ENCODE data around the gene TDRD5. TPM values are rescaled to one million over a fixed set of nuclear protein-coding genes. Genes with fewer than 3 reads are reported as not detected.

TDRD5 gene
- total RNA-seq, 1 experiment from 2014 or later: not detected

DNA sequence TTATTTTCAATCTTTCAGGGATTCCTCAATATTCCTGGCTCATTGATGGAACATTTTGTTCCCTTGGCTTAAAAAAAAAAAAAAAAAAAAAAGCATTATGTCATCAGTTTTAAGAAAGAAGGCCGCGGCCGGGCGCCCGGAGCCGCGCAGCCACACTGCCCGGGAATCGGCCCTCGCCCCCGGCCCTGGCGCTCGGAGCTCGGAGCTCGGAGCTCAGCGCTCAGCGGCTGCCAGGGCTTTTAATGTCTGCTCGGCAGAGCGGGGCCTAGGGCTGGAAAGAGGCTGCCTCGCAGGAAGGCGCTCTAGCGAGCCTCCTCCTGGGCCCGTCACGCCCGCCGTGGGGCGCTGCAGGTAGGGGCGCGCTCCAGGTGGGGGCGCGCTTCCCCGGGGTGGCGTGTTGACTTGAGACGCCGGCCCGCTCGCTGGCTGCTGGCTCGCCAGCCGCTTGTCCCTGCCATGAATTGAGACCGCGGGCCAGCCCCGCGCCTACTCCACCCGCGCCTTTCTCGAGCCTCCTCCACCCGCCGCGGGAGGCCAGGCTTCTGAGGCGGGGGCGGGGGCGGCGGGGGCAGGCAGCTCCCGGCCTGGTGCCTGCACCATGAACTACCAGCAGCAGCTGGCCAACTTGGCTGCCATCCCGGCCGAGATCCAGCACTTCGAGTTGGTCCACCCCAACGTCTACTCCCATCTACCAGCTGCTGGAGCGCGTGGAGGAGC lies 5.4 kb upstream of the TDRD5 start:
- no peaks in the 10 kb centered on the region for H3K9me3 ChIP-seq (replicated peaks)
- H3K27ac ChIP-seq: no peak overlapping the region
- no peaks in the 10 kb centered on the region for H3K4me1 ChIP-seq
- peak; percentile 22 to 51 for DNase-seq
- no peaks in the 10 kb centered on the region for H3K36me3 ChIP-seq
- H3K4me3 ChIP-seq: peak overlapping the region; percentile 36
- no peaks in the 10 kb centered on the region for H3K27me3 ChIP-seq

DNA sequence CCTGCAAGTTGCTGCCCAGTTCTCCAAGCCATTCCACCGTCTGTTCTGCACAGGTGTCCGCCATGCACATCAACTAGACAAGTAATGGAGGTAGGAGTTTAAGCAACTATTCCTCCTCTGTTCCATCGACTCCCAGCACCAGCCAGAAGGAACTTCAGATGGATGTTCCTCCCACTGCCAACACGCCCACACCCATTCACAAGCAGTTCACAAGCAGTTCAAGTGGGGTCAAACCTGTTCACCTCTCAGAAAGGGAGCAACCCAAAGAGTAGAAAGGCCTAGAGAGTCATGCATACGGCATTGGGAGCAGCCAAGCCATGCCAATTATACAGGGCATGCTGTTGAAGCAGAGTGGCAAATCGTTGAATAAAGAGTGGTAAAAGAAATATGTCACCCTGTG lies 4.3 kb upstream of the TDRD5 start:
- H3K27me3 ChIP-seq: no peaks in the 10 kb centered on the region
- DNase-seq: no peak
- H3K9me3 ChIP-seq (replicated peaks): no peaks in the 10 kb centered on the region
- H3K4me1 ChIP-seq: no peaks in the 10 kb centered on the region
- no peak overlapping the region for H3K27ac ChIP-seq
- H3K36me3 ChIP-seq: no peaks in the 10 kb centered on the region
- no peak overlapping the region for H3K4me3 ChIP-seq

DNA sequence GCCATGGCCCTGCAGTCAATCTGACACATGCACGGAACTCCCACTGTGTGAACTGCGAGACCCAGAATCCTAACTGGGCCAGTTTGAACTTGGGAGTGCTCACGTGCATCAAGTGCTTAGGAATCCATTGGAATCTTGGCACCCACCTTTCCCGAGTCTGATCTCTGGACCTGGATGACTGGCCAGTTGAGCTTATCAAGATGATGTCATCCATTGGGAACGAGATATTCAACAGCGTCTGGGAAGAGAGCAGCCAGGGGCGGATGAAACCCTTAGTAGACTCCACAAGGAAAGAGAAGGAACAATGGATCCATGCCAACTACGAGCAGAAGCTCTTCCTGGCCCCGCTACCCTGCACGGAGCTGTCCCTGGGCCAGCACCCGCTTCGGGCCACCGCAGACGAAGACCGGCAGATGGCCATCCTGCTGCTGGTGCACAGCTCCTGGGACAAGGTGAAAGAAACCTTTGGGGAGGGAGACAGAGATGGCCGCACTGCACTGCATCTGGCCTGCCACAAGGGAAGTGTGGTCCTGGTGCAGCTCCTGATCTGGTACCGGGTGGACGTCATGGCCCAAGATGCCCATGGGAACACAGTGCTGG lies 3.1 kb upstream of the TDRD5 start:
- H3K4me3 ChIP-seq: no peak overlapping the region
- H3K36me3 ChIP-seq: no peaks in the 10 kb centered on the region
- DNase-seq: no peak
- H3K27ac ChIP-seq: no peak overlapping the region
- H3K4me1 ChIP-seq: no peaks in the 10 kb centered on the region
- H3K27me3 ChIP-seq: no peaks in the 10 kb centered on the region
- H3K9me3 ChIP-seq (replicated peaks): no peaks in the 10 kb centered on the region

DNA sequence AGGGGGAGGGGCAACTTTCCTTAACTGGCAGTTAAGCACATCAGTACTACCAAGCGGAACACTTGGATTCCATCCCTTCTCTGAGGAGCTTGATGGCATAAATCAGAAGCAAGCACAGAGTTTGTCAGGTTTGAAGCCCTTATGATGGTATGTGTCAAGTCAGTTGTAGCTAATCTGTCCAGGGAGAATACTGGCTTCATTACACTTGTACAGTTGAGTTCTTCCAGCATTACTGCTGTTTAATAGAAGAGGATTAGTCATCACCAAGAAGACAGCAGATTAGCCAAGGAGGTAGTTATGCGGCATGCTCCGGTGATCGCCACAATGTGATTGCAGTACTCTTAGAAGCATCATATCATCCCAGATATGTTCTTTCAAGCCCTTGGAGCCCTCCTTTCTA lies 2.1 kb upstream of the TDRD5 start:
- H3K9me3 ChIP-seq (replicated peaks): no peaks in the 10 kb centered on the region
- no peaks in the 10 kb centered on the region for H3K27me3 ChIP-seq
- H3K4me1 ChIP-seq: no peaks in the 10 kb centered on the region
- no peak overlapping the region for H3K27ac ChIP-seq
- H3K4me3 ChIP-seq: no peak overlapping the region
- no peaks in the 10 kb centered on the region for H3K36me3 ChIP-seq
- DNase-seq: no peak

DNA sequence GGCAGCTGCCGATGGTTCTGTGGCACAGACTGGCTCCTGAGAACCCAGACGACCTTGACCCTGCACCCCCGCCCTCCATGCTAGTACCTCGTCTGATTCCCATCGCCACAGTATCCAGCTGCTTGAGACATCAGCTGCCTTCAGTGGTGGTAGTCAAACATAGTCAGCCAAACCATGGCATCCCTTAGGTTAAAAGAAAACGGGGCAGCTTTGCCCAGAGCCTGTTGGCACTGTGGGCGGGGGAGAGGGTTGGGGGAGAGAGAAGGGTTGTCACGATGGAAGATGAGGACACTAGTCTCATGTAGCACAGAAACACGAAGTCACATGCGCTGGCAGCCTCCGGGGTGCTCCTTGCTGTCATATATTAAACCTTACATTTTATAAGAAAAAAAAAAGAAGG lies 961 bp upstream of the TDRD5 start:
- H3K27me3 ChIP-seq: no peaks in the 10 kb centered on the region
- H3K27ac ChIP-seq: no peak overlapping the region
- H3K36me3 ChIP-seq: no peaks in the 10 kb centered on the region
- H3K9me3 ChIP-seq (replicated peaks): no peaks in the 10 kb centered on the region
- H3K4me1 ChIP-seq: no peaks in the 10 kb centered on the region
- H3K4me3 ChIP-seq: no peak overlapping the region
- no peak for DNase-seq

DNA sequence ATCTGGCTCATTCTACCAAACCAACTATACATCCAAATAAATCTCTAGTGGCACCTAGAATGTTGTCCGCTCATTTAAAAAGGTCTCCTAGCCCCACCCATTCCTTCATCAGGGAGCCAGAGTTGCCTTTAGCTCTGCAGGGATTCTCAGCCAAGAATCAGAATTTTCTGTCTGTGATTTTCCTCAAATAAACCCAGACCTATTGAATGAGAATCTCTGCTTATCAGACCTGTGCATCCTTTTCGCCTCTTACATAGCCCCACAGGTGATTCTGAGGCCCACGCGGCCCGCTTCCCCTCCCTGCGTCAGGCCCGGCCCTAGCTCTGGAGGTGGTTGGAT lies 410 bp upstream of the TDRD5 start:
- no peaks in the 10 kb centered on the region for H3K4me1 ChIP-seq
- no peak overlapping the region for H3K27ac ChIP-seq
- no peaks in the 10 kb centered on the region for H3K27me3 ChIP-seq
- H3K36me3 ChIP-seq: no peaks in the 10 kb centered on the region
- no peak for DNase-seq
- no peak overlapping the region for H3K4me3 ChIP-seq
- H3K9me3 ChIP-seq (replicated peaks): no peaks in the 10 kb centered on the region

DNA sequence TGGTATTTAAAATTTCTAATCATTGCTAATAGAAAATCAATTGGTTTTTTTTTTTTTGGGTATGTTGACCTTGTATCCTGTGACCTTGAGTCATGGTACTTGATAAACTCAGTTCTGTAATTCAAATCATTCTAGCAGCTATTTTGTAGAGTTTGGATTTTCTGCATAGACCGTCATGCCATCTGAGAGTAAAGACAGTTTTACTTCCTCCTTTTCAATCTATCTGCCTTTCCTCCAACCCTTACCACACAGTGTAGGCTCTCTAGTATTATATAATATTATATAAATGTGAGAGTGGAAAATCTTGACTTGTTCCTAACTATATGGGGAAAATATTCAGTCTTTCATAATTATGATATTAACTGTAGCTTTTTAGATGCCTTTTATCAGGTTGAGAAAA lies 7.0 kb downstream of the TDRD5 start:
- Histone ChIP-seq H3K4me3 (no peak overlapping the region), H3K9me3 (replicated peaks) (no peaks in the 10 kb centered on the region), H3K27ac (no peak overlapping the region), H3K36me3 (no peaks in the 10 kb centered on the region), H3K4me1 (no peaks in the 10 kb centered on the region), H3K27me3 (no peaks in the 10 kb centered on the region)
- no peak for DNase-seq

DNA sequence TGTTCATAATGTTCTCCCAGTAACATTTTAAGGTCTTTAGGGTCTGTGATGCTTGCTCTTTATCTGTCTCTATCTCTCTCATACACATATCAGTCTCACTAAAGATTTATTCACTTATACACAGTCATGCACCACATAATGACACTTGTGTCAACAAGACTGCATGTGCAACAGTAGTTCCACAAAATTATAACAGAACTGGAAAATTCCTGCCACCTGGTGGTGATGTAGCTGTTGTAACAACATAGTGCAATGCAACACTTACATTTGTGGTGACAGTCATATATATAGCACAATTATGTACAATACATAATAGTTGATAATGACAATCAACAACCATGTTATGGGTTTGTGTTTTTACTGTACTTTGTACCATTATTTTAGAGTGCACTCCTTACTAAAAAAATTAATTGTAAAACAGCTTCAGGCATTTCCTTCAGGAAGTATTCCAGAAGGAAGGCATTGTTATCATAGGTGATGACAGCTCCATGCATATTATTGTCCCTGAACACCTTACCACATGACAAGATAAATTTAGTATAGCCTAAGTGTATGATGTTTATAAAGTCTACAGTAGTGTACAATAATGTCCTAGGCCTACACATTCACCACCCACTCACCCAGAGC lies 8.1 kb downstream of the TDRD5 start:
- Histone ChIP-seq H3K27ac (no peak overlapping the region), H3K4me3 (no peak overlapping the region), H3K36me3 (no peaks in the 10 kb centered on the region), H3K27me3 (no peaks in the 10 kb centered on the region), H3K4me1 (no peaks in the 10 kb centered on the region), H3K9me3 (replicated peaks) (no peaks in the 10 kb centered on the region)
- DNase-seq: peak; percentile 17 to 35

DNA sequence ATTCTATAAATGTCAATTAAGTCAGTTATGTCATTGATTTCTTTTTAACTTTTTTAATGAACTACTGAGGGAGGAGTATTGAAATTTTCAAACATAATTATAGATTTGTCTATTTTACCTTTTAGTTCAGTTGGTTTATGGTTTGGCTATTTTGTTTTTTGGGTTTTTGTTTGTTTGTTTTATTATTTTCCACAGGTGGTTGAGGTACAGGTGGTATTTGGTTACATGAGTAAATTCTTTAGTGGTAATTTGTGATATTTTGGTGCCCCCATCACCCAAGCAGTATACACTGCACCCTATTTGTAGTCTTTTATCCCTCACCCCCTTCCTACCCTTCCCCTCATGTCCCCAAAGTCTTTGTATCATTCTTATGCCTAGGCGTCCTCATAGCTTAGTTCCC lies 9.5 kb downstream of the TDRD5 start:
- no peaks in the 10 kb centered on the region for H3K27me3 ChIP-seq
- no peaks in the 10 kb centered on the region for H3K36me3 ChIP-seq
- no peak for DNase-seq
- H3K4me3 ChIP-seq: no peak overlapping the region
- no peaks in the 10 kb centered on the region for H3K9me3 ChIP-seq (replicated peaks)
- H3K4me1 ChIP-seq: no peaks in the 10 kb centered on the region
- H3K27ac ChIP-seq: no peak overlapping the region

DNA sequence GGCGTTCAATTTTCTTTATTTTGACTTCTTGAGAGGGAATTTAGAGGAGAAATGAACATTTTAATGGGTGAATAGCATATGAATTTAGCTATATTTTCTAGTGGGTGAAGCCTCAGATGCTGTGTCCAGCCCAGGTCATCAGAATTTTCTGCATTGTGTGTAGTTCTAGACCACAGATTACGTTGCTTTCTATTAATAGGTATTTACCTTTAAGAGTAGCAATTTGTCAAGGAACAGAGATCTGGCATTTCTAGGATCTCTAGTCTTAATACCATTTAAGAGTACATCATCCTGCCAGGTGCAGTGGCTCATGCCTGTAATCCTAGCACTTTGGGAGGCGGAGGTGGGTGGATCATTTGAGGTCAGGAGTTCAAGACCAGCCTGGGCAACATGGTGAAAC lies 20.7 kb downstream of the TDRD5 start:
- H3K36me3 ChIP-seq: no peaks in the 10 kb centered on the region
- H3K27ac ChIP-seq: no peak overlapping the region
- H3K4me1 ChIP-seq: no peaks in the 10 kb centered on the region
- no peaks in the 10 kb centered on the region for H3K27me3 ChIP-seq
- no peak overlapping the region for H3K4me3 ChIP-seq
- H3K9me3 ChIP-seq (replicated peaks): no peaks in the 10 kb centered on the region
- DNase-seq: no peak

DNA sequence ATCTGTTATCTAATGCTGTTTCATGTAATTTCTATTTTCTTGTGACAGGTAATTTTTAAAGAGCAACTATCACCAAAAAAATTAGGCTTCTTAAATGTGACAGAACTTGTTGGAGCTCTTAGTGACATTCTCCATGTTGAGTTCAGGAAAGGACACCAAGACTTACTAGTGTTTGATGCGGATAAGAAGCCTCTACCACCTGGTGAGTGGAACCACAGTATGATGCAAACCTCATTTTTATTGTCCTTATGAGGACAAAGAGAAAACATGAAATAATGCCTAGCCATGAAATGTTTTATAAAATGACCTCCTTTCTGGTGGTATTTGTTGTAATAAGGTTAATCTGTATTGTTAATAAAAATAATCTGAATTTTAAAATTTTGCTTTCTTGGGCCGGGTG lies 39.1 kb downstream of the TDRD5 start:
- H3K9me3 ChIP-seq (replicated peaks): no peaks in the 10 kb centered on the region
- DNase-seq: no peak
- no peak overlapping the region for H3K4me3 ChIP-seq
- H3K27ac ChIP-seq: no peak overlapping the region
- H3K27me3 ChIP-seq: no peaks in the 10 kb centered on the region
- no peaks in the 10 kb centered on the region for H3K4me1 ChIP-seq
- no peaks in the 10 kb centered on the region for H3K36me3 ChIP-seq

DNA sequence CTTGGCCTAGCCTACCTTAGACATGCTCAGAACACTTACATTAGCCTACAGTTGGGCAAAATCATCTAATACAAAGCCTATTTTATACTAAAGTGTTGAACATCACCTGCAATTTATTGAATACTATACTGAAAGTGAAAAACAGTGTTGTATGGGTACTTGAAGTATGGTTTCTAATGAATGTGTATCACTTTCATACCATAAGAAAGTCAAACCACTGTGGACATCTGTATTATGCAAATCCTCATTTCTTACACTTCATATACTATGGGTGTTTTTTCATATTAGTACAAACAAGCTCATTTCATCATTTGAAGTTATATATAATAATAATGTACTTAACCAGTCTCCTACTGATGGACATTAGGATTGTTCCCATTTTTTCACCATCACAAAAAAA lies 41.2 kb downstream of the TDRD5 start:
- no peak for DNase-seq
- H3K9me3 ChIP-seq (replicated peaks): no peaks in the 10 kb centered on the region
- H3K4me1 ChIP-seq: no peaks in the 10 kb centered on the region
- no peaks in the 10 kb centered on the region for H3K27me3 ChIP-seq
- H3K27ac ChIP-seq: no peak overlapping the region
- no peak overlapping the region for H3K4me3 ChIP-seq
- no peaks in the 10 kb centered on the region for H3K36me3 ChIP-seq

DNA sequence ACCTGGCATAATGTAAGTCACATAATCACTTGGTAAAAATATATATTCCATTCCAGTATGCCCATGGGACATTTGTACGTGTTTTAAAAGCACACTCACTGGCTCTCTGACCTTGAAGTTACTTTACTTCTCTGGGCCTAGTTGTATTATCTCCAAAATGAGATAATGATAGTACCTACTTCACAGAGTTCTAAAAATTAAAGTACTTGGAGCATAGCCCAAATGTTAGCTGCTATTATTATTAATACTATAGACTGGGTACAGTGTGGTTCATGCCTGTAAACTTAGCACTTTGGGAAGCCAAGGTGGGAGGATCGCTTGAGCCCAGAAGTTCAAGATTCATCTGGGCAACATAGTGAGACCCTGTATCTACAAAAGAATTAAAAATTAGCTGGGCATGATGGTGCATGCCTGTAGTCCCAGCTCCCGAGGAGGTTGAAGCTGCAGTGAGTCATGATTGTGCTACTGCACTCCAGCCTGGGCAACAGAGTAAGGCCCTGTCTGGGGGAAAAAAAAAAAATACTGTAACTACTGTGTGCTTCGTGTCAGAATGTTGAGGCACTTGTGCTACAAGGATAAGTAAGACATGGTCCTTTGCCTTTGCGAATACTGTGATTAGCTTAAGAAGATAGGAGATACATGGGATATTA lies 45.7 kb downstream of the TDRD5 start:
- no peak overlapping the region for H3K27ac ChIP-seq
- no peaks in the 10 kb centered on the region for H3K9me3 ChIP-seq (replicated peaks)
- no peak for DNase-seq
- H3K27me3 ChIP-seq: no peaks in the 10 kb centered on the region
- no peaks in the 10 kb centered on the region for H3K4me1 ChIP-seq
- no peak overlapping the region for H3K4me3 ChIP-seq
- H3K36me3 ChIP-seq: no peaks in the 10 kb centered on the region

DNA sequence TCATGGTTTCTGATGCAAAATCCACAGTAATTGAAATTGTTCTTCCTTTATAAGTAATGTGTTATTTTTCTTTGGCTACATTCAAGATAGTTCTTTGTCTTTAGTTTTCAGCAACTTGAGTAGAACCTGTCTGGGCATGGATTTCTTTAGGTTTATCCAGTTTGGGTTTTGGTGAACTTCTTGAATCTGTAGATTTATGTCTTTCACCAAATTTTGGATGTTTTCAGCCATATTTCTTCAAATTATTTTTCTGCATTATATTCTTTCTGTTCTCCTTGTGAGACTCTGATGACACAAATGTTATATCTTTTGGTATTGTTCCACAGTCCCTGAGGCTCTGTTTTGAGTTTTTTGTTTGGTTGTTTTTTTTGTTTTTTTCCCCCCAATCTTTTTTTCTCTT lies 69.4 kb downstream of the TDRD5 start:
- H3K4me1 ChIP-seq: no peaks in the 10 kb centered on the region
- no peak overlapping the region for H3K4me3 ChIP-seq
- DNase-seq: no peak
- no peaks in the 10 kb centered on the region for H3K36me3 ChIP-seq
- H3K27ac ChIP-seq: no peak overlapping the region
- no peaks in the 10 kb centered on the region for H3K27me3 ChIP-seq
- no peaks in the 10 kb centered on the region for H3K9me3 ChIP-seq (replicated peaks)

DNA sequence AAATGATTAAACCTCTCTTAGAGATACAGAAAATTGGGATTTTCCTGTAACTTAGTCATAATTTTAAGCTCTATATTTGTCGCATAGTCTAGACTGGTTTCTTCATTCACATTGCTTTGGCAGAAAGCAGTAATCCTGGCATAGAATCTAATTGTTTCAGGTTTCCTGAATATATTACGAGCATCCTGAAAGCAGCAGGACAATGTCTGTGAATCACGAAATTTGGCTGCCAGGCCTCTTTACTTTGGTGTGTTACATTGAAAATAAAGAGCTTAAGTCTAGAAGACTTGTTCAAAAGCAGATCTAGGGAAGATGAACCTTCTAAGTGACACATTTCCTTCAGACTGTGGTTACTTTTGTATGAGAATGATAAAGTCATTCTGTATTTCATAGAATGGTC lies 72.2 kb downstream of the TDRD5 start:
- Histone ChIP-seq H3K36me3 (no peaks in the 10 kb centered on the region), H3K4me1 (no peaks in the 10 kb centered on the region), H3K27ac (no peak overlapping the region), H3K9me3 (replicated peaks) (no peaks in the 10 kb centered on the region), H3K4me3 (no peak overlapping the region), H3K27me3 (no peaks in the 10 kb centered on the region)
- no peak for DNase-seq
